ENCODE results near the gene SALL1. TPM values are rescaled to one million over a fixed set of nuclear protein-coding genes. Genes with fewer than 3 reads are reported as not detected.

SALL1 gene
- total and polyA plus RNA-seq, 2 donors (not counting 3 experiments of a cell fraction or from before 2014, with no cell fraction given): not detected

GRCh38 chr16:51154271-51155171, 3.5 kb upstream of the SALL1 start:
- H3K36me3 ChIP-seq (ENCODE audit: control insufficient read depth in 2 of 2, extremely low read depth in 1 of 2, insufficient read depth in 2 of 2, low read length in 2 of 2): no peaks in the 10 kb centered on the region
- H3K4me3 ChIP-seq (replicated peaks in 1 of 3; ENCODE audit: insufficient read depth in 1 of 3, low read depth in 1 of 3, low read length in 3 of 3): peak overlapping the region in 1 of 3 experiments; percentile 25
- TF ChIP-seq EZH2 (IDR thresholded peaks at IDR 0.05; ENCODE audit: borderline replicate concordance, low read depth, low read length, severe bottlenecking) (no peak), JUN (IDR thresholded peaks at IDR 0.05; ENCODE audit: borderline replicate concordance, insufficient read depth, insufficient read length, low read depth) (no peak), FOS (IDR thresholded peaks at IDR 0.05; ENCODE audit: borderline replicate concordance, insufficient read depth, low read length) (no peak), CTCF (IDR thresholded peaks at IDR 0.05; ENCODE audit: extremely low read depth in 1 of 2, insufficient read depth in 1 of 2, low read depth in 1 of 2, low read length in 2 of 2) (no peak)
- no TSS peak for BruUV-seq (replicated peaks)
- FAIRE-seq: no peak
- no peak overlapping the region for H2AFZ ChIP-seq (ENCODE audit: low read depth, low read length)
- peaks cover 50 to 66% of the 10 kb centered on the region in 2 experiments for H3K27me3 ChIP-seq (ENCODE audit: control insufficient read depth in 2 of 2, insufficient read depth in 2 of 2, low read length in 2 of 2)
- no peak overlapping the region for H3K4me2 ChIP-seq (ENCODE audit: insufficient read depth, low read length)
- H3K9me1 ChIP-seq (replicated peaks; ENCODE audit: control insufficient read depth, extremely low read depth, insufficient read depth, low read length): no peaks in the 10 kb centered on the region
- ChIA-PET CTCF (no interaction called here), POLR2A (no interaction called here)
- peaks cover 2% of the 10 kb centered on the region for H3K4me1 ChIP-seq (ENCODE audit: control insufficient read depth, extremely low read depth, insufficient read depth, low read length)
- H3K79me2 ChIP-seq (ENCODE audit: control insufficient read depth, insufficient read depth, low read length): no peaks in the 10 kb centered on the region
- DNase-seq (ENCODE audit: low read depth, low spot score): no peak
- no peak overlapping the region for H3K27ac ChIP-seq (ENCODE audit: insufficient read depth, low read depth, low read length)
- dilution Hi-C loops (cut with MboI; ENCODE audit: extremely low pct_ligation_motif_present, low sequenced_read_pairs) (no loop called here), intact Hi-C loops (cut with micrococcal nuclease) (no loop called here)
- no peak overlapping the region for H3K9ac ChIP-seq (replicated peaks; ENCODE audit: extremely low read depth, insufficient read depth, low read length)
- H3K9me3 ChIP-seq (replicated peaks; ENCODE audit: control insufficient read depth, insufficient read depth, low read length): no peaks in the 10 kb centered on the region
- no peaks in the 10 kb centered on the region for H4K20me1 ChIP-seq (replicated peaks; ENCODE audit: control insufficient read depth, extremely low read depth, insufficient read depth, low read length)
